ENCODE data around the gene PEG3. TPM values are rescaled to one million over a fixed set of nuclear protein-coding genes. Genes with fewer than 3 reads are reported as not detected.
A peak's percentile ranks its signal among the peaks of the same experiment; 100 is the strongest.

PEG3 gene
- total and polyA plus RNA-seq, 2 of the 13 experiments (the other 11 are each of a cell fraction or from before 2014, with no cell fraction given) = 217 to 394 TPM

GRCh38 chr19:56880592-56881190 is 40.2 kb upstream of the PEG3 start (continued):
- TF ChIP-seq REST (IDR thresholded peaks at IDR 0.05; ENCODE audit: borderline replicate concordance in 1 of 2, low read depth in 1 of 2, low read length in 2 of 2) (peak in 1 of 2 experiments; percentile 12; a peak in 1 of 4 replicates), MIXL1 (CRISPR knock-in tag; IDR thresholded peaks at IDR 0.05) (peak; percentile 87), KLF9 (CRISPR knock-in tag; IDR thresholded peaks at IDR 0.05; ENCODE audit: low read depth) (0 out of 2 replicates have a peak, but pooled peaks have one; percentile 67), ZNF407 (CRISPR knock-in tag; IDR thresholded peaks at IDR 0.05; ENCODE audit: not compliant biosample characterization) (no peak), SIX4 (CRISPR knock-in tag; IDR thresholded peaks at IDR 0.05) (peak; percentile 77), GATAD2A (CRISPR knock-in tag; IDR thresholded peaks at IDR 0.05) (peak; percentile 91), DPF2 (CRISPR knock-in tag; IDR thresholded peaks at IDR 0.05; ENCODE audit: borderline replicate concordance, low read depth) (peak; percentile 59), HHEX (CRISPR knock-in tag; IDR thresholded peaks at IDR 0.05) (peak; percentile 27; the same call in 1 of the 2 replicates), MAFK (conservative IDR thresholded peaks at IDR 0.05 in 1 of 2, IDR thresholded peaks at IDR 0.05 in 1 of 2; ENCODE audit: low read length in 2 of 2) (no peak), ZNF225 (CRISPR knock-in tag; IDR thresholded peaks at IDR 0.05) (no peak), ZNF577 (CRISPR knock-in tag; IDR thresholded peaks at IDR 0.05; ENCODE audit: borderline replicate concordance, low read depth) (no peak), KDM6A (CRISPR knock-in tag; IDR thresholded peaks at IDR 0.05; ENCODE audit: low read depth) (peak; percentile 33; the same call in 1 of the 2 replicates), ZNF510 (CRISPR knock-in tag; IDR thresholded peaks at IDR 0.05; ENCODE audit: low read depth) (peak; percentile 68; the same call in 1 of the 2 replicates), SP5 (CRISPR knock-in tag; IDR thresholded peaks at IDR 0.05; ENCODE audit: borderline replicate concordance, low read depth) (peak; percentile 42; the same call in 1 of the 2 replicates)

All from HepG2 (cell line).